ENCODE data around the gene COA1.

- TF ChIP-seq POLR2AphosphoS5 (IDR thresholded peaks at IDR 0.05; ENCODE audit: low read depth, low read length) (no peak), CTCF (IDR thresholded peaks at IDR 0.05) (no peak), REST (IDR thresholded peaks at IDR 0.05; ENCODE audit: insufficient read depth in 1 of 2, low read depth in 2 of 2, low read length in 1 of 2) (no peak), SIN3A (IDR thresholded peaks at IDR 0.05; ENCODE audit: borderline replicate concordance, insufficient read depth, low read depth, low read length) (no peak), TCF7L2 (IDR thresholded peaks at IDR 0.05; ENCODE audit: low read depth, low read length) (no peak)
These were observed 69.8 kb downstream of the COA1 start for GRCh38 chr7:43659549-43659896.
